PC-9 (cell line): Measurements from ENCODE around the gene ATP5F1A.

Source experiments
- CTCF ChIP-seq: fragments of 200-600 bp; sonication (generic); conservative IDR thresholded peaks from 2 replicates; pipeline ENCODE4 v1.6.1; 2017; ENCODE audit warnings: mixed run types, antibody characterized with exemption, mild to moderate bottlenecking, moderate library complexity
- EZH2 ChIP-seq: fragments of 200-600 bp; sonication (generic); IDR thresholded peaks from 2 replicates; pipeline ENCODE4 v1.8.0; 2017; ENCODE audit warnings: antibody characterized with exemption, low read depth

GRCh38 chr18:46097801-46098615 is at the start of gene ATP5F1A:
- no peak for TF ChIP-seq CTCF
- no peak for TF ChIP-seq EZH2
